ENCODE measurements around the gene TBC1D24.
"Not testable (repeated sequence)": the region's sequence is repeated elsewhere in the genome, so short reads cannot be mapped to it uniquely, and the experiment has no call there.

TBC1D24 gene

GRCh38 chr16:2437032-2437790 lies 37.7 kb upstream of the TBC1D24 start:
- no peak for TF ChIP-seq CTCF (IDR thresholded peaks at IDR 0.05; ENCODE audit: borderline replicate concordance, control extremely low read depth, extremely low read depth, insufficient read depth, missing control alignments)
- in situ Hi-C loops (cut with MboI; ENCODE audit: low sequenced_read_pairs, unreplicated experiment), result no loop called here
- no peak for DNase-seq (ENCODE audit: low spot score)

- in situ Hi-C loops (cut with MboI; ENCODE audit: low sequenced_read_pairs, unreplicated experiment), result no loop called here
- DNase-seq (ENCODE audit: low spot score), result no peak
- TF ChIP-seq CTCF (IDR thresholded peaks at IDR 0.05; ENCODE audit: borderline replicate concordance, control extremely low read depth, extremely low read depth, insufficient read depth, missing control alignments), result no peak
Observed at GRCh38 chr16:2438121-2438520, 36.8 kb upstream of the TBC1D24 start.

- TF ChIP-seq CTCF (IDR thresholded peaks at IDR 0.05; ENCODE audit: borderline replicate concordance, control extremely low read depth, extremely low read depth, insufficient read depth, missing control alignments), result no peak
- DNase-seq (ENCODE audit: low spot score), result no peak
- in situ Hi-C loops (cut with MboI; ENCODE audit: low sequenced_read_pairs, unreplicated experiment), result no loop called here
Observed at GRCh38 chr16:2439598-2439997, 35.3 kb upstream of the TBC1D24 start.

GRCh38 chr16:2441143-2441804 lies 33.7 kb upstream of the TBC1D24 start:
- in situ Hi-C loops (cut with MboI; ENCODE audit: low sequenced_read_pairs, unreplicated experiment), result not testable (repeated sequence)

GRCh38 chr16:2443555-2443954 lies 31.4 kb upstream of the TBC1D24 start:
- in situ Hi-C loops (cut with MboI; ENCODE audit: low sequenced_read_pairs, unreplicated experiment), result no loop called here
- DNase-seq (ENCODE audit: low spot score), result no peak
- TF ChIP-seq CTCF (IDR thresholded peaks at IDR 0.05; ENCODE audit: borderline replicate concordance, control extremely low read depth, extremely low read depth, insufficient read depth, missing control alignments), result no peak

More at GRCh38 chr16:2441143-2441804, 33.7 kb upstream of the TBC1D24 start:
- DNase-seq (ENCODE audit: low spot score), result not testable (repeated sequence)

DNA sequence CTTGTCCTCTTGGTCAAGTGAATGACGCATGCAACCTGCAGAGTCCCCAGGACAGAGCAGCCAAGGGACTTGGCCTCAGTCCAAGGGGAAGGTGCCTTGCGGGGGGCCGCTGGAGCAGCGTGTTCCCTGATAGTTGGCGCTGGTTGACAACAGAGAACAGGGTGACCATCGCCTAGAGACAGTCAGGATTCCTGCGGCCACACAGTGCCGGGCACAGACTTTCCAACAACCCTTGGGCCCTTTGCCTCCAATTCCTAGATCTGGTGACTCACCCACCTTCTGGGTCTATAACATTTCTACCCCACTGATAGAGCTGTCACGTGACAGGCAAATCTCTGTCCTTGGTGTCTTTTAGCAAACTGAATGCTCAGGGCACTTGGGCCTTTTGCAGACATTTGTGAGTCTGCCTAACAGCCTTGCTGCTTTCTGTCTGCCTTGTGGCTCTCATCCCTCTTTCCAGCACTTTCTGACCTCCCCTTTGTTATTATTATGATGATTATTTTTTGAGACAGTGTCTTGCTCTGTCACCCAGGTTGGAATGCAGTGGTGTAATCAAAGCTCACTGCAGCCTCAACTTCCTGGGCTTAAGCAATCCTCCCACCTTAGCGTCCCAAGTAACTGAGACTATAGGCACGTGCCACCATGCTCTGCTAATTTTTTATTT lies 26.9 kb upstream of the TBC1D24 start:
- no peak for TF ChIP-seq CTCF (IDR thresholded peaks at IDR 0.05; ENCODE audit: borderline replicate concordance, control extremely low read depth, extremely low read depth, insufficient read depth, missing control alignments)
- in situ Hi-C loops (cut with MboI; ENCODE audit: low sequenced_read_pairs, unreplicated experiment), result no loop called here
- DNase-seq (ENCODE audit: low spot score), result no peak

- in situ Hi-C loops (cut with MboI; ENCODE audit: low sequenced_read_pairs, unreplicated experiment), result no loop called here
- DNase-seq (ENCODE audit: low spot score), result no peak
- TF ChIP-seq CTCF (IDR thresholded peaks at IDR 0.05; ENCODE audit: borderline replicate concordance, control extremely low read depth, extremely low read depth, insufficient read depth, missing control alignments), result no peak
Observed at GRCh38 chr16:2449118-2449517, 25.8 kb upstream of the TBC1D24 start.

Data from GM13976 (cell line).